GM19025 (cell line): ENCODE data around the gene BCL2L11.

Experiments
- ATAC-seq: cut with Tn5 transposase; IDR thresholded peaks from one replicate; pipeline ENCODE4 v1.9.1; 2021; ENCODE audit warnings: mild to moderate bottlenecking, low read depth, moderate library complexity; ENCODE audit not compliant: unreplicated experiment

BCL2L11 gene

DNA sequence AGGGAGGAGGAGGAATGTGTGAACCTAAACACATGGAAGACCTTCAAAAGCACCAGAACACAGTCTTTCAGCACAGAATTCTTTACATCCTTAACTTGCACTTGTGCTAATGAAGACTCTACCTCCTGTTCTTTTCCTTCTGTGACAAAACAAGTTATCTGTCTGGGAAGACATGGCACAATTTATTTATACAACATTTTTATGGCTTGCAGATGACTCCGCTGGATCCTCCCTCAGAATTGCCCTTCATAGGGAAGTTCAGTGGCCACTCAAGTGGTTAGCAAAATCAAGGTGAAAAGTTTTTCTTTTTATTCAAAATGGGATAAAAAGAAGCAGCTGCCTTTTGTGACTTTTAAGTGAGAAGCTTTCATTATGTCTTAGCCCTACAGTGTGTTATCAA, 21.4 kb downstream of the BCL2L11 start:
- ATAC-seq: no peak

DNA sequence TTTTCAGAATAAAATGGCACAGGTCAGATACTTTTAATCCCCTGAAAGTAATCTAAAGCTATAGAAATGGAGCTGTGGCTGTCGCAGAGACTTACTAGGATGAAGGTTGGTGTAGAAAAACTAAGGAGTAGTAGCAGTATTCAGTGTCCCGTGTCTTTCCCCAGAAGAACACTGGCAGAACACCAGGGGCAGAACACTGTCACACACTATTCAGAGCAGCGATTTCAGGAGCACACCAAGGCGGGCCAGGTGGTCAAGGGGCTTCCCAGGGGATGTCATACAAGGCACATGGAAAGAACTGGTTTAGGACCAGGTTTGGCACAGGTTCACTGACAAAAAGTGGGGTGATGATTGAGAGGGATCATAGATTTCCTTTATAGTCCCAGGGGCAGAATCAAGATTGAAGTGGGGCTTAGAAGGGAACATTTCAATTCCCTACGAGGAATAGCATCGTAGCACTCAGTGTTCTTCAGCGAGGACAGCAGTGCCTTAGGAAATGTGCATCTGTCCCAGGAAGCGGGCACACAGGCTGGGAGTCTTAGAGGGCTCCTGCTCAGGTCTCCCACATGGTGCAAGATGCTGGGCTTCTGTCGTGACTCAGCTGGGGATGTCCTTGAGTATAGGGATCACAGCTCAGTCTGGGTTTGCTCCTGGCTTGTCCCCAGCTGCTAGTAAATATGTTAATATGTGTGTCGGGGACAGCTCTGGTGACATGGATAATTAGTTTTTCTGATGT, 22.6 kb downstream of the BCL2L11 start:
- ATAC-seq: no peak

DNA sequence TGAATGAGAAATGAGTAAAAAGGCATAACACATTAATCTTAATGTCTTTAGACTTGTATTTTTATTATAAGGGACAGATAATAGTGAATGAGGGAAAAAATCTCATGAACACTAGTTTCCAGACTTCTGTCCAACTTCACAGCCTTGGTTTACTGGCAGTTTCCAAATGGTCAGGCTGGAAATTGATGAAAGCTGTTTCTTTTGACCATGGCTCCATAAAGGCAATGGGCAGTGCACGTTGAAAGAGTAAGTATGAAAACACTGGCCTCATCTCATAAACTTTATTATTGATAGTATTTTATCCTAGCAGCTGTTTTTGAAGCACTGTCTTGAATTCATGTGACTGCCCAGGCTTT, 23.1 kb downstream of the BCL2L11 start:
- no peak for ATAC-seq

DNA sequence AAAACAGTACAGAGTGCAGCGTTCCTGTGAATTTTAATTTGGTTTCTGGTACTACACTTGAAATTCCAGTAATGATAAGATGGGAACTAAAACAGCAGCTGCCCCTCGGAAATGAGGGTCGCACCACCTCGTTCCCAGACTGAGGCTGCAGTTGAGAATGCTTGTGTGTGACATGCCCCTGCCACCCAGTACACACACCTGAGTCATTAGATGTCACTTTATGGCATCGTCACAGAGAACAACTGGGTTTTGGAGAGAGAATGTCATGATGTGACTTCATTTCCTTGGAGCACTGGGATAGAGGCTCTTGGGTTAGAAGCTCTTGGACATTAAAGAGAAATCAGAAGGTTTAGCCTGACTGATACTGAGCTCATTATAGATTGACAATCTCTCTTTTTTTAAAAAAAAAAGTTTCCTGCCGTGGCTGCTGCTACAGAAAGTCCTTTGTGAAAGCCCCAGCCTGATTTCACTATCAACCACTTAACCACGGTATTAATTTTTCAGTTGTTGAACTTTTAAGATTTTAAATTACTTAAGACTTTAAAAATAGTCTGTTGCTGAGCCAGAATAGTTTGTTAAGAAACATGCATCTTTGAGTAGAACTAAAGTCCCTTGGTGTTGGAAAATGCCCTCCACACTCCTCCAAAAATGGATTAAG, 24.5 kb downstream of the BCL2L11 start:
- ATAC-seq: no peak

DNA sequence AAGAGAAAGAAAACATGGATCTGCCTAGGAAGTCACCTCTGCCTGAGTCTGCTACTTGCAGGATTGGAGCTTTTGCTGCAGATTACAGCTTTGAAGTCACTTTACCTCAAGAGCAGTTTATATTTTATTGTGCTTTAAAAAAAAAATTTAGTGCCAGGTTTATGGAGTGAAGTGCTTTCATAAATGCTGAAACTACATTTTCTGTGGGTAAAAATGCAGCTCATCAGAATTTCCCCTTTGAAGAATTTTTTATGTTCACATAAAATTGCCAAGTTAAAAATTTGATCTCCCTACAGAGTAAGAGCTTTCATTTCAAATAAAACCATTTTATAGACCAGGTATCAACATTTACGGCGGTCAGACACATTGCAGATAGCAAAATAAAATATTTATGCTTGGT, 25.2 kb downstream of the BCL2L11 start:
- no peak for ATAC-seq

DNA sequence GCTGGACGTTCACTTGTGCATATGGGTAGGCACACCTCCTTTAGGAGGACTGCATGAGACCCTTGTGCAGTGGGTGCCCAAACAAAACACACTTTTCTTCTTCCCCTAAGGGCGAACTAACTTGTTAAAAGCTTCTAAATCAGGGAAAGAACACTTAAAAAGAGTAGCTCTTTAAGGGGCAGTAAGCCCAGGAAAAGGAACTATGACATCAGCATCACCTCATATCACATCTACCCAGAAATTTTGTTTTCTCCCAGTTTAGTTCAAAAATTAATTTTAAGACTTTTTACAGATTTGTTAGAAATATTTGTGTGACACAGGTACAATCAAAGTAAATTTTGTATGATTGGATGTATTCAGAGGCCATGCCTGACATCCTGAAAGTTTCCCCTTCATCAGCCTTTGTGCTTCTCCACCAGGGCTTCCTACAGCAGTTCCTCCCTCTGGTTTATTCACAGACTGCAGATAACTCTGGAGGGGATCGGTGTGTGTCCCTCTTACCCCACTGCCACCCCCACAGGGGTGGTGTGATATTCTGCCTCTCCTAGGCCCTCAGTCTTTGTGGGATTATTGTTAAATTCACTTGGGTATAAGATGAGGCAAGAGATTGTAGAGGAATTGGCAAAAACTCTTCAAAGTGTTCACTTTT, 27.6 kb downstream of the BCL2L11 start:
- no peak for ATAC-seq

DNA sequence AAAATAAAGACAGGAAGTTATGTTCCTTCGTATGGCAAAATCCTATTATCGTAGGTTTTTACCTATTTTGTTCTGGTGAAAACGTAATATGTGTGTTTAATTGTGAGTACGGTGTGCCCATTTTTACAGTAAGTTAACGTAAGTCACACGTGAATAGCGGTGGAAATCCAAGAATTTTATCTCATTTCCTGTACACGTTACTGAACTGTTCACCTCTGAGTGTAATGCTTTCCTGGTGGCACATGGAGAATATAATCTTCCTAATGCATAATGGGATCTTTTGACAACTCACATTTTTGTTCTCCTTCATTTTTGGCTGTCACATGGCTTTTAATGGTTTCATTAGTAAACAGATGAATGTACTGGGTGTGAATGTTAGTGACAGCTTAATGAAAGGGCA, 28.2 kb downstream of the BCL2L11 start:
- ATAC-seq: no peak

DNA sequence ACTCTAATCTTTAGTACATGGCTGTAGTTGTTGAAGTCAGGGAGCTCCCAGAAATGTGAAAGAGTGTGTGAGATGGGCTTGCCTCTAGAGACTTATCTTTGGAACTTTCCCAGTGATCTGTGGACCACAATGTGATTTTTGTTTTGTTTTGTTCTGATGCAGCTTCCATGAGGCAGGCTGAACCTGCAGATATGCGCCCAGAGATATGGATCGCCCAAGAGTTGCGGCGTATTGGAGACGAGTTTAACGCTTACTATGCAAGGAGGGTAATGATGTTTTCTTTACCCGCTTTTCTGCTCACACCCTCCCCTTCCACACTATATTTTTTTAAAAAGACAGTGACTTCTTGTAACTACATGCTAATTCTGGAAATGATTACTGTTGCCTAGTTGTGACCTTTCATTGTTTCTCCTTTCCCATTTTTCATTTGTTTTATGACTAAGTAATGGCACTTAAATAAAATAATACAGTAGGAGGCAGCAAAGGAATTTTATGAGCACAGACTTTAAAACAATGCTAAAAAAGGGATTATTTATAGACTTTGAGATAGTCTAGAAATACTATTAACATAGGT, 29.3 kb downstream of the BCL2L11 start:
- ATAC-seq: no peak

DNA sequence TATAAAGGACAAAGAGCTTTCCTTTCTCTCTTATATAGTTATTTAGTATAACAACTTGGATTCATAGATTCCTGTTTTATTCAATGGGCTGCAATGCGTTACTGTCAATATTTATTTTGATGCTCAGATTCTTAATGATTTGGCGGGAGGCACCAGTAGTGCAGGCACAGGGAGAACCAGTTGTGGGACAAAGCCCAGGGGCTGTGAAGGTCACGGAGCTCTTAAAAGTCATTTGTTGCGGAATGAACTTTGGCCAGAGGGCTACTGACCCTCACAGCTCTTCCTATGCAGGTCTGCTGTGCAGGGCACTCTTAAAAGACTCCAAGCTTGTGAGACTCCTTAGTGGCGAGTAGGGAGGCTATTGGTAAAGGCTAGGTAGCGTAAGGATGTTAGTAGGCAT, 34.0 kb downstream of the BCL2L11 start:
- no peak for ATAC-seq

DNA sequence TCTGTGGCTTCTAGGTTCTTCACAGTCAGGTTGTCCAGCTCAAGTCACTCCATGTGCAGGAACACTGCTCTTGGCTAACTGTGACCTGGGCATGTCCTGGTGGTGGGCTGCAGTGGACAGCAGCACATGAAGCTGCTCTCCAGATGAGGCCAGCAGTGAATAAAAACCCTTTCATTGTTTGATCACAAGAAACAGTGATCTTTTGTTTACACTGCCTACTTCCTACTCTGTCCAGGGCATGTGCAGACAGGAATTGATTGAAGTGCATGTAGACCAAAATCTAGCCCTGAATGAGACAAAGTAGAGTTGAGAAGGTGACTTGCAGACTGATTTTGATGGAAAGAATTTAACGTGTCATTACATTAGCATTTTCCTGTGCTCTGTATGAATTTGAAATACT, 34.9 kb downstream of the BCL2L11 start:
- ATAC-seq: no peak

DNA sequence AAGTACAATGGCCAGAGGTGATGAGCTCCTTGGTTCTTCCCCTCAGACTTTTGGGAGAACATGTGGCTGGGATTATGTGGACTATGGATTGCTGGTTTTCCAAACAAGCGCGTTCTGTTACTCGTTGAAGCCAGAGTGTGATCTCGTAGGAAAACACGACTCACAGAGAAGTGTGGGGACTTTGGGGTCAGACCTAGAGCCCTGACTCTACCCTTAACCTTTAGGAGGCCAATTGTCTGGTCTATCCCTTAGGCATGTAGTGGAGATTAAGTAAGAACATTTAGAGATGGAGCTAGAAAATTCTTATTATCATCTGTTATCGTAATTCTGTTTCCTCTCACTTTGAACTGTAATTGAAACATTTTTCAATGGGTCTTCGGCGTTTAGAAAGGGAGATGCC, 35.8 kb downstream of the BCL2L11 start:
- no peak for ATAC-seq

DNA sequence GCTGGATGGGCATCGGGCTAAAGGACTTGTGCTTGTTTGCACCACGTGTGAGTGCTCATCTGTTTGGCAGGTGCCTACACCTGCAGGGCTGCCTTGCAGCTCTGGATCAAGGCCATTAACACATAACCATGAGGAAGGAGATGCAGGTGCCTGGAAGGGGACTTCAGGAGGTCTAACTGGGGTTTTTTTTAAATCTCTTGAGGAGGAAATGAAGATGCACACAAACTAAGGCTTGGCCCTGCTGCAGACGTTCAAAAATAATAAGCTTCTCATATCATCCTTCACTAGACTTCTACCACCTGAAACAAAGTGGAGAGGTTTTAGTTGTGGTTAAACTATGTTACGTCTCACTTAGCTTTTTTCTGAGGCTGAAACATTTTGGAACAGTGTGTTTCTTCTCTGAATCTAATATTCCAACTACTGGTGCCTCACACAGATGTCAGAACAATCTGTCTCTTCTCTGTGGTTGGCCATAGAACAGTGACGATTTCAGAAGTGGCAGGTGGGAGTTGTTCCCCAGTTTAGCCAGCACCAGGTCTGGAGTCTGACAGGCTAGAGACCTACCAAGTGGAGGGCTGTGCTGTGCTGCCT, 36.5 kb downstream of the BCL2L11 start:
- ATAC-seq: peak; percentile 47

DNA sequence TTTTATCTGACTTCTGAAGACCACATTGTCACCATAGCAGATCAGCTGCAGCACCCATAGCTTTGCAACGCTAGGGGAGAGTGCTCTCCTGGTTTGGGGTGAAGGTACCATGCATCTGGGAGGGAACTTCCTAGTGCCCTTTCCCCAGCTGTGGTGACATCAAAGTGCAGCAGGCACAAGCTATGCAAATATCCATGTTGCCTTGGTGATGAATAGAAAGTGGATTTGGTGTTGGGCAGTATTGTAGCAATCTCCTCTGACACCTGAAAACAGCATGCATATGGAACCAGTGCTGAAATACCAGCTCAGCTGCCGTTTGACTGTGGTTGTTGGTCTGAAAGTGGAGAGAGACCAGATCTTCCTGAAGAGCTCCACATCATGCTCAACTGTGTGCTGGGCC, 37.1 kb downstream of the BCL2L11 start:
- ATAC-seq: peak; percentile 56

DNA sequence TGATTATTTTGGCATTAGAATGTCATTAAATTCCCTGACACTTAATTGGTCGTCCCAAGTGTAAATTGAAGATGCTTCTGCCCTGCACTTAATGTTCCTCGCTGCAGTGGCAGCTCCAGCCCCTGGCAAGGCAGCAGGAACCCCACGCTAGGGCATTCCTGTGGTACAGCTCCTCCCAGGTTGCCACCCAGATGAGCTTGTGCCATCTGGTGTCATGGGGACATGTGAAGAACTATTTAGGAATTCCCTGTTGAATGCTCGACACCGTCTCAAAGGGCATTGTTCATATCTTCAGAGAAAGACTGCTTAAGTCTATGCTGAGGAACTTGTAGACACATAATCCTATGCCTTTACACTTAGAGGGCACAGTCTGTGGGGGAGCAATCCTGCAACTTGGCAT, 38.9 kb downstream of the BCL2L11 start:
- ATAC-seq: no peak

DNA sequence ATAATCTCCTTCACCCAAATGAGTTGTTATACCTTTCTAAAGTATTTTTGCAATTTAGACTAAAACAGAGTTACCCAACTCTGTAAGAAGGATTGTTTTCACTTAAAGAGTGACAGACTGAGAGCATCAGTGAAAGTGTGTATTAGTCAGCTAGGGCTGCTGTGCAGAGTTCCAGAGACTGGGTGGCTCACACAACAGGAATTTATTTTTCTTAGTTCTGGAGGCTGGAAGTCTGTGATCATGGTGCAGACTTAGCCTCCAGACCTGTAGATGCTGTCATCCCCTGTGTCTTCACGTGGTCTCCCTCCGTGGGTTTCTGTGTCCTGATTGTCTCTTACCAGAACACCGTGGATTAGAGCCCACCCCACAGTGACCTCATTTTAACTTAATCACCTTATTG, 40.0 kb downstream of the BCL2L11 start:
- no peak for ATAC-seq

DNA sequence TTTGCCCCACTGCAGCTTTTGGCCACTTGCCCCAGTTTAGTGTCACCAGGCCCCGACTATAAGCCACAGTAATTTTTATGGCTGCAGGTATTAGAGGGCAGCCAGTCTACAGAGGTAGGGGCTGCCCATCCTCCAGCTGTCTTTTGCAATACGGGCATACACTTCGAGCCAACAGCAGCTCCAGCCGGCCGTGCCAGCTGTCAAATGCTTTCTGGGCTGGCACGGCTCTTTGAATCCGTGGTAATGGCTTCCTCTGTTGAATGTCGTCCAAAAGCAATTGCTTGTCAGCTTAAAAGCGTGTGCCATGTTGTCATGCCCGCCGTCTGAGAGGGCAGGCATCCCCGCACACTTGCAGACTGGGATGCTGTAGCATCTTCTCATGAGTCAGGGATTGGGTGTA, 41.3 kb downstream of the BCL2L11 start:
- ATAC-seq: no peak

DNA sequence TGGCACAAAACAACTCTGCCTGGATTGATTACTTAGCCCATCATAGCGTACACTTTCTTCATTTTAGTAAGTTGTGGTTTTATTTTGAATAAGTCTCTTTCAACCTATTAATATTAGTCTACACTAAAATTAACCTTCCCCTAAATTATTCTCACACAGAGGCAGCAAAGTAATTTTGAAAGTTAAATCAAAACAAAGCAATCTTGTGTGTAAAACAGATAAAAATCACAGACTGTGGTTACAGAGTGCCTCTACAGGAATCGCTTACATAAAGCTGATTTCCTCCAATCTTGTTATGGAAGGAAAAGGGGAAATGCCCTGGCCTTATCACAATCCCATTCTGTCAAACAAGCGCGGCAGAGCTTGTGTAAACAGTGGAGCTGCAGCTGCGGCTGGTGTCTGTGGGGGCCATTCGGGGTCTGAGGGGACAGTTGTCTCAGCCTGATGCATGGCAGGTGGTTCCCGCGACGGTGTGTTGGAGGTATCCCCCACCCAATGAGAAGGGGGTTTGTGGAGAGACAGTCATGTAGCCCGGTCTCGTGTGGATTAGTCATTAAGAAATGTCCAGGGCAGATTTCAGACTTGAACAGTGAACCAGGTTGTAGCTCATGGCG, 42.1 kb downstream of the BCL2L11 start:
- no peak for ATAC-seq

DNA sequence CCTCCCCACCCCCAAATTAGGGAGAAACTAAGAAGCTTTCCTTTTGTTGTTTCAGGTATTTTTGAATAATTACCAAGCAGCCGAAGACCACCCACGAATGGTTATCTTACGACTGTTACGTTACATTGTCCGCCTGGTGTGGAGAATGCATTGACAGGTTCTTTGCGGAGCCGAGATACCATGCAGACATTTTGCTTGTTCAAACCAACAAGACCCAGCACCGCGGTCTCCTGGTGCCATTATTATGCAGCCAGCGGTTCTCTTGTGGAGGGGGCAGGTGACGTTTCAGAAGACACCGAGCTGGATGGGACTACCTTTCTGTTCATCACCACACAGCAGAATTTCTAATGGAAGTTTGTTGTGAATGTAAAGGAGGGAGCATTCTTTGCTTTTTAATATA, 43.4 kb downstream of the BCL2L11 start:
- no peak for ATAC-seq

DNA sequence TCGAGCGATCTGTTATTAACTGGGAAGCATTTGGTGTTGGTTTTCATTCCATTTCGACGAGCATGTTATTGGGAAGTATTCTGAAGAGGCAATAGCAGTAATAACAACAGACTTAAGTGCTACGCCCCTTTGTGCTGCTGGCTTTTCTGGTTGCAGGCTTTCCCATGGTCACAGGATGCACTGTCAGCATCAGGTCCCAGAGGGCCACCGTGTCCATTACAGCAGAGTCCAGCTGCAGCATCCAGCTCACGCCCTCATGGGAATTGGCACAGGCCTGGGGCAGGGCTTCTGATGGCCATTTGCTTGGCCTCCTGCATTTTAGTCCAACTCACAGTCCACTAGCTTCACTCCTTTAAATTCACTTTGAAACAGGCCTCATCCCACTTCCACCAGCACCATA, 44.4 kb downstream of the BCL2L11 start:
- ATAC-seq: no peak

DNA sequence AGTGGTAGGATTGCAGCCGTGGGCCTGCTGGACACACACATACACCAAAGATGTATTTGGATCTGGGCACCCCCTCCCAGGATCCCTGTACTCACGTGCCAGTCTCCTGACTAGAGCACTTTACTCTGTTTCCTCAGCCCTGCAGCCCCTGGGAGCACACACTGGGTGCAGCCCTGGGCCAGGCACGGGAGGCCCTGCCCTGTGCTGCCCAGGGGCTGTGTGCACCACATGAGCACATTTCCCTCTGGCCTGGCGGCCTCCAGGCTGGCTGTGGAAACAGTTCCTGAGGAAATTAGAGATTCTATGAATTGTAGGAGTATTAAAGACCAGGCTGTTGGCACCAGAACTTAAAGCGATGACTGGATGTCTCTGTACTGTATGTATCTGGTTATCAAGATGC, 45.4 kb downstream of the BCL2L11 start:
- no peak for ATAC-seq
